Thyroid gland (tissue), 4 donors: ENCODE measurements around the gene TIGD2. TPM values are rescaled to one million over a fixed set of nuclear protein-coding genes. Genes with fewer than 3 reads are reported as not detected.
A peak's percentile ranks its signal among the peaks of the same experiment; 100 is the strongest.

ENCODE experiments used
- DNase-seq, 2 donors: peaks; one replicate each; pipeline ENCODE4 v3.0.0-alpha.2; 2019
- H3K27ac ChIP-seq, 3 donors: fragments of 200-600 bp; sonication (generic); 1 replicate in 2 of 3; 2 replicates in 1 of 3; pipeline ENCODE4 v1.5.1; 2016 to 2019; ENCODE audit warnings: mild to moderate bottlenecking in 1 of 3, moderate library complexity in 1 of 3
- H3K27me3 ChIP-seq: fragments of 200-600 bp; sonication (generic); one replicate; pipeline ENCODE4 v1.5.1; 2019
- H3K36me3 ChIP-seq, 2 donors: fragments of 200-600 bp; sonication (generic); one replicate each; pipeline ENCODE4 v1.5.1; 2016 to 2019
- H3K4me1 ChIP-seq, 2 donors: fragments of 200-600 bp; sonication (generic); one replicate each; pipeline ENCODE4 v1.5.1; 2017 to 2019
- H3K4me3 ChIP-seq, 3 donors: fragments of 200-600 bp; sonication (generic); replicated peaks in 1 of 3; 1 replicate in 2 of 3; 2 replicates in 1 of 3; pipeline ENCODE4 v1.5.1; 2016; ENCODE audit warnings: mild to moderate bottlenecking in 1 of 3
- H3K9me3 ChIP-seq: fragments of 200-600 bp; sonication (generic); one replicate; pipeline ENCODE4 v1.5.1; 2017
- POLR2A ChIP-seq, 2 donors: fragments of 450-650 bp; IDR thresholded peaks; one replicate each; pipeline ENCODE4 v1.6.1; 2017; ENCODE audit warnings: antibody characterized with exemption in 2 of 2, mild to moderate bottlenecking in 2 of 2, moderate library complexity in 1 of 2
- WGBS, 2 donors: methylation state at CpG; one replicate each; pipeline ENCODE4 v1.1.5; 2017; 5-methylcytosine and 5-hydroxymethylcytosine counted together
- intact Hi-C: fragments of 100-400 bp; cut with DNase I; formaldehyde crosslinking; loops from one replicate; pipeline ENCODE4 v1.15.1; 2023
- total RNA-seq, 4 donors: library from RNA; depleted of rRNA; stranded (reverse); fragments of >200 nt; gene quantifications; one replicate each; pipeline ENCODE4 v1.2.3, GENCODE V29; 2016
- TF ChIP-seq, protein P1 (sequence below), 6 experiments: fragments of 200-600 bp in 3 of 6; fragments of 450-650 bp in 3 of 6; sonication (generic) in 3 of 6; IDR thresholded peaks; one replicate each; pipeline ENCODE4 v1.5.1; 2016 to 2019; ENCODE audit warnings: antibody characterized with exemption in 6 of 6, mild to moderate bottlenecking in 2 of 6, inconsistent platforms in 1 of 6, moderate library complexity in 1 of 6

TIGD2 gene
- total RNA-seq, 4 donors from 2014 or later: 5.5 to 8.0 (median 7.2) TPM

DNA sequence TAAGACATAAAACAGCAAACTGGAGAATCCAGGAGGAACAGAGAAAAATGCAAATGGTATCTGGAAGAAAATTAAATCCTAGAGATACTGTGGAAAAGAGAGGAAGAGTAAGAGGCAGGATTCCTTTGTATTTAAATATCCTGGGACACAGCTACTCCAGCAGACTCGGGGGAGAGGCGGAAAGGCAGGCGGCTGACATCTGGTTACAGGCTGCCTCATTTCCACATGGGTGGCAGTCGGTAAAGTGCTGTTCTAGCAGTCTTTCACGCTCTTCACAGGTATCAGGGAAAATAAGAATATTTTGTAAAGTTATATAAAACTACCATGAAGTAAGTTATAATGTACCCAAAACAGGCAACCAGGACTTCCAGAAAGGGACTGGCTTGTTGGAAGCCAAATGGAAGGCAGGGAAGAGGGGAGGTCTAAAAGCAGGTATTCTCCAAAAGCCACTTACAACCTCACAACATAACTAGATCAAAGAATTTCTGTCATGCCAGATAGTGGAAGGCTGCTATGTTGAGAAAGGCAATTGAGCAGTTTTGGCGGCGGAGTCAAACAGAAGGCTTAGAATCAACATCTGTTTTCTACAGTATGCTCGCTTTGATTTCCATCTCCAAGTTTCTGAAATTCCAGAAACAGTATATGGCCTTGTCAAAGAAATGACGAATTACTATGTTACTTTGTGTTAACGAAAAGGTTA, 1.3 kb upstream of the TIGD2 start:
- H3K27ac ChIP-seq: peak overlapping the region in 2 of 3 donors; percentile 84 to 89
- no peaks in the 10 kb centered on the region for H3K36me3 ChIP-seq
- intact Hi-C loops: no loop called here
- H3K4me3 ChIP-seq: peak overlapping the region in 1 of 3 donors; percentile 63
- no peaks in the 10 kb centered on the region for H3K27me3 ChIP-seq
- H3K9me3 ChIP-seq: no peaks in the 10 kb centered on the region
- peak; percentile 10 to 14 for DNase-seq
- H3K4me1 ChIP-seq: peaks cover 0 to 6% of the 10 kb centered on the region in 2 donors
- 46 to 49% methylated on average over 10 of the region's 10 CpGs for WGBS, 2 donors
- TF ChIP-seq, protein P1, sequence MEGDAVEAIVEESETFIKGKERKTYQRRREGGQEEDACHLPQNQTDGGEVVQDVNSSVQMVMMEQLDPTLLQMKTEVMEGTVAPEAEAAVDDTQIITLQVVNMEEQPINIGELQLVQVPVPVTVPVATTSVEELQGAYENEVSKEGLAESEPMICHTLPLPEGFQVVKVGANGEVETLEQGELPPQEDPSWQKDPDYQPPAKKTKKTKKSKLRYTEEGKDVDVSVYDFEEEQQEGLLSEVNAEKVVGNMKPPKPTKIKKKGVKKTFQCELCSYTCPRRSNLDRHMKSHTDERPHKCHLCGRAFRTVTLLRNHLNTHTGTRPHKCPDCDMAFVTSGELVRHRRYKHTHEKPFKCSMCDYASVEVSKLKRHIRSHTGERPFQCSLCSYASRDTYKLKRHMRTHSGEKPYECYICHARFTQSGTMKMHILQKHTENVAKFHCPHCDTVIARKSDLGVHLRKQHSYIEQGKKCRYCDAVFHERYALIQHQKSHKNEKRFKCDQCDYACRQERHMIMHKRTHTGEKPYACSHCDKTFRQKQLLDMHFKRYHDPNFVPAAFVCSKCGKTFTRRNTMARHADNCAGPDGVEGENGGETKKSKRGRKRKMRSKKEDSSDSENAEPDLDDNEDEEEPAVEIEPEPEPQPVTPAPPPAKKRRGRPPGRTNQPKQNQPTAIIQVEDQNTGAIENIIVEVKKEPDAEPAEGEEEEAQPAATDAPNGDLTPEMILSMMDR (IDR thresholded peaks at IDR 0.05): no peak
- TF ChIP-seq POLR2A (IDR thresholded peaks at IDR 0.05): no peak

DNA sequence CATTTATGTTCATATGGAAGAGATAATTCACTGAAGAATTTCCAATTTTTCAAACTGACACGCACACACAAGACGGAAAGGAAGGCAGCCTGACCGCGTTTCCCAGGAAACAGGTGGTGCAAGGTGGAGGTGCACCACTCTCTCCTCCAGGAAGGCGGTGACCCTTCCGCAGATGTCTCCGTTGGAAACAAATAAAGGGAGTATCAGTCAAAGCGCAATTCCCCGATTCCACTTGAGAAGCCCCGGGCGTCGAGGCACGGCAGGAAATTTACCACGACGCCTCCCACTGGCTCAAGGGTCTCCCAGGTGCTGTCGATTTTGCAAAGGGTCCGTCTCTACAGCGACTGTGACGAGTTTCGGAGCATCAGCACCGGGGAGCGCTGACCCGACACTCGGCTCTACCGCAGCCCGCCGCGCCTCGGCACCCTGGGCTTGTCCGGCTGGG, 770 bp upstream of the TIGD2 start:
- no peaks in the 10 kb centered on the region for H3K36me3 ChIP-seq
- H3K9me3 ChIP-seq: no peaks in the 10 kb centered on the region
- WGBS, 2 donors: 2% methylated on average over 18 to 27 of the region's 30 CpGs
- TF ChIP-seq, protein P1 (IDR thresholded peaks at IDR 0.05): no peak
- TF ChIP-seq POLR2A (IDR thresholded peaks at IDR 0.05): no peak
- H3K4me1 ChIP-seq: peaks cover 0 to 6% of the 10 kb centered on the region in 2 donors
- DNase-seq: peak; percentile 48 to 50
- intact Hi-C loops: no loop called here
- peak overlapping the region; percentile 11 to 66 (median 63) for H3K4me3 ChIP-seq
- peak overlapping the region; percentile 4 to 89 (median 84) for H3K27ac ChIP-seq
- no peaks in the 10 kb centered on the region for H3K27me3 ChIP-seq

DNA sequence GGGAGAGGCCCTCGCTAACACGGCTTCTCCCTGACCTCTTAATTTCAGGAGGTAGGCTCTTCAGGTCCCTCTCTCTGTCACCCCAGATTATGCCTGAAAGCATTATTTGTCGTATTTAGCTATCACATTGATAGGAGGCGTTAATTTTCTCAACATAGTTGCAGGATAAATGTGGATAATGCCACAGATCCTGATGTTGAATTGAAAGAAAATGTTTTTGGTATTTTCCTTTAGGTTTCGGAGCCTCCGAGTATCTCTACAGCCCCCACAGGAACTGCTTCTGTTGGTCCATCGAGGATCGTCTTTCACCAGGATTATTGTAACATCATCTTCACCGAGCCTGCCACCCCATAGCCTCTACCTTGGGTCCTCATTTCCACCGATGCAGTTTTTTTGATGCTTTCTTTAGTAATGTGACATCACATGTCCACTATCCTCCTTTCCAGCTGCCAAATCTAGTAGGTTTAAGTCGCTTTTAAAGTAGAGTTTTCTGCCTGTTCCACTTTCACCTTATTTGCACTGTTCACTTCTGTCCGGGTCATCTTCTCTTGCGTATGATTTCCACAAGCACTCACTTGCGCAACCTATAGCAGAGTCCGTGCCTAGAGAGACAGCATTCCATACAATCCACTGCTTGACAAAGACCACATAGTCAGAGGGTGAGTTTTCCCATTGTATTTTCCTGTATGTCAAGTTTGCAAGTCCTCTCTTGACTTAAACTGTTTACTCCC, 665 bp downstream of the TIGD2 start:
- peak overlapping the region; percentile 84 to 89 (median 87) for H3K27ac ChIP-seq
- WGBS, 2 donors: 14 to 15% methylated on average over 15 of the region's 15 CpGs
- H3K4me3 ChIP-seq: peak overlapping the region; percentile 63 to 89 (median 63)
- H3K36me3 ChIP-seq: no peaks in the 10 kb centered on the region
- intact Hi-C loops: no loop called here
- no peak for DNase-seq
- H3K27me3 ChIP-seq: no peaks in the 10 kb centered on the region
- no peaks in the 10 kb centered on the region for H3K9me3 ChIP-seq
- TF ChIP-seq, protein P1 (IDR thresholded peaks at IDR 0.05): no peak
- TF ChIP-seq POLR2A (IDR thresholded peaks at IDR 0.05): no peak
- peaks cover 0 to 6% of the 10 kb centered on the region in 2 donors for H3K4me1 ChIP-seq

DNA sequence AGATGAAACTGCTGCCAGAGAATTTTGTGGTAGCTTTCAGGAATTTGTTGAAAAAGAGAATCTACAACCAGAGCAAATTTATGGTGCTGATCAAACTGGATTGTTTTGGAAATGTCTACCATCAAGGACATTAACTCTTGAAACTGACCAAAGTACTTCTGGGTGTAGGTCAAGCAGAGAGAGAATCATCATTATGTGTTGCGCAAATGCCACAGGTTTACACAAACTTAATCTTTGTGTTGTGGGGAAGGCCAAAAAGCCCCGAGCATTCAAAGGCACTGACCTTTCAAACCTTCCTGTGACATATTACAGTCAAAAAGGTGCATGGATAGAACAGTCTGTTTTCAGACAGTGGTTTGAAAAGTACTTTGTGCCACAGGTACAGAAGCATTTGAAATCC, 2.1 kb downstream of the TIGD2 start:
- TF ChIP-seq, protein P1 (IDR thresholded peaks at IDR 0.05): no peak
- TF ChIP-seq POLR2A (IDR thresholded peaks at IDR 0.05): no peak
- no peaks in the 10 kb centered on the region for H3K36me3 ChIP-seq
- H3K4me1 ChIP-seq: peaks cover 0 to 6% of the 10 kb centered on the region in 2 donors
- no peak overlapping the region for H3K4me3 ChIP-seq
- DNase-seq: no peak
- WGBS, 2 donors: 97% methylated on average over 2 of the region's 2 CpGs
- H3K9me3 ChIP-seq: no peaks in the 10 kb centered on the region
- no peaks in the 10 kb centered on the region for H3K27me3 ChIP-seq
- H3K27ac ChIP-seq: no peak overlapping the region
- intact Hi-C loops: no loop called here

DNA sequence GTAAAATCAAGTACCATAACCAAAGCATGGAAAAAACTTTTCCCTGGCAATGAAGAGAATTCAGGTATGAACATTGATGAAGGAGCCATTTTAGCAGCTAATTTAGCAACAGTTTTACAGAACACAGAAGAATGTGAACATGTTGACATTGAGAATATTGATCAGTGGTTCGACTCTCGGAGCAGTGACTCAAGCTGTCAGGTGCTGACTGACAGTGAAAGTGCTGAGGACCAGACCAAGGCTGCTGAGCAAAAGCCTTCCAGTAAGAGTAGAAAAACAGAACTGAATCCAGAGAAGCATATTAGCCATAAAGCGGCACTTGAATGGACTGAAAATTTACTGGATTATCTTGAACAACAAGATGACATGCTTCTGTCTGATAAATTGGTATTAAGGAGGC, 2.8 kb downstream of the TIGD2 start:
- 94 to 96% methylated on average over 3 of the region's 3 CpGs for WGBS, 2 donors
- Histone ChIP-seq H3K27me3 (no peaks in the 10 kb centered on the region), H3K4me3 (no peak overlapping the region), H3K4me1 (peaks cover 0 to 6% of the 10 kb centered on the region in 2 donors), H3K27ac (no peak overlapping the region), H3K9me3 (no peaks in the 10 kb centered on the region), H3K36me3 (no peaks in the 10 kb centered on the region)
- intact Hi-C loops: no loop called here
- no peak for DNase-seq
- no peak for TF ChIP-seq POLR2A (IDR thresholded peaks at IDR 0.05)
- TF ChIP-seq, protein P1 (IDR thresholded peaks at IDR 0.05): no peak
